Measurements from ENCODE around the gene ITGB5.

ITGB5 gene

GRCh38 chr3:124887177-124887931 lies at the start of gene ITGB5:
Gene ITGB5 (minus strand): TSS chr3:124887365. CDS start chr3:124887000, 365 bp downstream.
- H3K4me1 ChIP-seq (ENCODE audit: control insufficient read depth, insufficient read depth, low read length, unreplicated experiment) = peaks cover 28% of the 10 kb centered on the region
- H3K36me3 ChIP-seq (ENCODE audit: insufficient read depth, low read length) = no peaks in the 10 kb centered on the region
- peaks cover 38% of the 10 kb centered on the region for H3K79me2 ChIP-seq (ENCODE audit: control insufficient read depth, insufficient read depth, low read length, unreplicated experiment)
- no peak within 1 kb of the TSS for H2AFZ ChIP-seq (ENCODE audit: low read length, unreplicated experiment)
- H3K27me3 ChIP-seq (ENCODE audit: insufficient read depth, low read length) = no peaks in the 10 kb centered on the region
- peak within 1 kb of the TSS; percentile 84 for H3K4me3 ChIP-seq (ENCODE audit: low read depth, low read length)
- peak within 1 kb of the TSS; percentile 64 for H3K27ac ChIP-seq (ENCODE audit: low read depth, low read length)

GRCh38 chr3:124935794-124936542 lies 48.8 kb upstream of the ITGB5 start:
- H3K36me3 ChIP-seq (ENCODE audit: insufficient read depth, low read length) = no peaks in the 10 kb centered on the region
- H3K27me3 ChIP-seq (ENCODE audit: insufficient read depth, low read length) = no peaks in the 10 kb centered on the region
- no peak overlapping the region for H2AFZ ChIP-seq (ENCODE audit: low read length, unreplicated experiment)
- no peaks in the 10 kb centered on the region for H3K4me1 ChIP-seq (ENCODE audit: control insufficient read depth, insufficient read depth, low read length, unreplicated experiment)
- no peaks in the 10 kb centered on the region for H3K79me2 ChIP-seq (ENCODE audit: control insufficient read depth, insufficient read depth, low read length, unreplicated experiment)
- no peak overlapping the region for H3K27ac ChIP-seq (ENCODE audit: low read depth, low read length)
- H3K4me3 ChIP-seq (ENCODE audit: low read depth, low read length) = no peak overlapping the region

GRCh38 chr3:124935264-124935663 lies 48.1 kb upstream of the ITGB5 start:
- Histone ChIP-seq H3K4me3 (ENCODE audit: low read depth, low read length) (no peak overlapping the region), H3K79me2 (ENCODE audit: control insufficient read depth, insufficient read depth, low read length, unreplicated experiment) (no peaks in the 10 kb centered on the region), H2AFZ (ENCODE audit: low read length, unreplicated experiment) (no peak overlapping the region), H3K27ac (ENCODE audit: low read depth, low read length) (no peak overlapping the region), H3K36me3 (ENCODE audit: insufficient read depth, low read length) (no peaks in the 10 kb centered on the region), H3K27me3 (ENCODE audit: insufficient read depth, low read length) (no peaks in the 10 kb centered on the region), H3K4me1 (ENCODE audit: control insufficient read depth, insufficient read depth, low read length, unreplicated experiment) (no peaks in the 10 kb centered on the region)

- Histone ChIP-seq H3K27ac (ENCODE audit: low read depth, low read length) (no peak within 1 kb of the TSS), H3K4me3 (ENCODE audit: low read depth, low read length) (no peak within 1 kb of the TSS), H3K27me3 (ENCODE audit: insufficient read depth, low read length) (no peaks in the 10 kb centered on the region), H3K4me1 (ENCODE audit: control insufficient read depth, insufficient read depth, low read length, unreplicated experiment) (no peaks in the 10 kb centered on the region), H3K79me2 (ENCODE audit: control insufficient read depth, insufficient read depth, low read length, unreplicated experiment) (no peaks in the 10 kb centered on the region), H2AFZ (ENCODE audit: low read length, unreplicated experiment) (no peak within 1 kb of the TSS), H3K36me3 (ENCODE audit: insufficient read depth, low read length) (no peaks in the 10 kb centered on the region)
Observed at GRCh38 chr3:124934577-124934976, 47.4 kb upstream of the ITGB5 start, which contains the start of gene MUC13. Gene MUC13 (minus strand): TSS chr3:124934751. CDS start chr3:124934712, 39 bp downstream.

- H3K4me1 ChIP-seq (ENCODE audit: control insufficient read depth, insufficient read depth, low read length, unreplicated experiment) = no peaks in the 10 kb centered on the region
- peak overlapping the region; percentile 67 for H2AFZ ChIP-seq (ENCODE audit: low read length, unreplicated experiment)
- no peaks in the 10 kb centered on the region for H3K79me2 ChIP-seq (ENCODE audit: control insufficient read depth, insufficient read depth, low read length, unreplicated experiment)
- no peak overlapping the region for H3K4me3 ChIP-seq (ENCODE audit: low read depth, low read length)
- no peaks in the 10 kb centered on the region for H3K27me3 ChIP-seq (ENCODE audit: insufficient read depth, low read length)
- no peaks in the 10 kb centered on the region for H3K36me3 ChIP-seq (ENCODE audit: insufficient read depth, low read length)
- no peak overlapping the region for H3K27ac ChIP-seq (ENCODE audit: low read depth, low read length)
Observed at GRCh38 chr3:124928333-124929202, 41.4 kb upstream of the ITGB5 start.

GRCh38 chr3:124927574-124928045 lies 40.4 kb upstream of the ITGB5 start:
- Histone ChIP-seq H3K79me2 (ENCODE audit: control insufficient read depth, insufficient read depth, low read length, unreplicated experiment) (no peaks in the 10 kb centered on the region), H3K4me1 (ENCODE audit: control insufficient read depth, insufficient read depth, low read length, unreplicated experiment) (no peaks in the 10 kb centered on the region), H2AFZ (ENCODE audit: low read length, unreplicated experiment) (no peak overlapping the region), H3K4me3 (ENCODE audit: low read depth, low read length) (no peak overlapping the region), H3K27ac (ENCODE audit: low read depth, low read length) (no peak overlapping the region), H3K27me3 (ENCODE audit: insufficient read depth, low read length) (no peaks in the 10 kb centered on the region), H3K36me3 (ENCODE audit: insufficient read depth, low read length) (no peaks in the 10 kb centered on the region)

GRCh38 chr3:124926426-124927101 lies 39.4 kb upstream of the ITGB5 start:
- Histone ChIP-seq H2AFZ (ENCODE audit: low read length, unreplicated experiment) (no peak overlapping the region), H3K36me3 (ENCODE audit: insufficient read depth, low read length) (no peaks in the 10 kb centered on the region), H3K4me3 (ENCODE audit: low read depth, low read length) (no peak overlapping the region), H3K27ac (ENCODE audit: low read depth, low read length) (no peak overlapping the region), H3K4me1 (ENCODE audit: control insufficient read depth, insufficient read depth, low read length, unreplicated experiment) (no peaks in the 10 kb centered on the region), H3K79me2 (ENCODE audit: control insufficient read depth, insufficient read depth, low read length, unreplicated experiment) (no peaks in the 10 kb centered on the region), H3K27me3 (ENCODE audit: insufficient read depth, low read length) (no peaks in the 10 kb centered on the region)

- H3K27ac ChIP-seq (ENCODE audit: low read depth, low read length) = no peak overlapping the region
- no peaks in the 10 kb centered on the region for H3K79me2 ChIP-seq (ENCODE audit: control insufficient read depth, insufficient read depth, low read length, unreplicated experiment)
- no peak overlapping the region for H2AFZ ChIP-seq (ENCODE audit: low read length, unreplicated experiment)
- H3K36me3 ChIP-seq (ENCODE audit: insufficient read depth, low read length) = no peaks in the 10 kb centered on the region
- no peaks in the 10 kb centered on the region for H3K4me1 ChIP-seq (ENCODE audit: control insufficient read depth, insufficient read depth, low read length, unreplicated experiment)
- no peak overlapping the region for H3K4me3 ChIP-seq (ENCODE audit: low read depth, low read length)
- H3K27me3 ChIP-seq (ENCODE audit: insufficient read depth, low read length) = no peaks in the 10 kb centered on the region
Observed at GRCh38 chr3:124924741-124925140, 37.6 kb upstream of the ITGB5 start.

GRCh38 chr3:124923833-124924232 lies 36.7 kb upstream of the ITGB5 start:
- H3K79me2 ChIP-seq (ENCODE audit: control insufficient read depth, insufficient read depth, low read length, unreplicated experiment) = no peaks in the 10 kb centered on the region
- H3K27me3 ChIP-seq (ENCODE audit: insufficient read depth, low read length) = no peaks in the 10 kb centered on the region
- H2AFZ ChIP-seq (ENCODE audit: low read length, unreplicated experiment) = no peak overlapping the region
- no peaks in the 10 kb centered on the region for H3K36me3 ChIP-seq (ENCODE audit: insufficient read depth, low read length)
- no peak overlapping the region for H3K4me3 ChIP-seq (ENCODE audit: low read depth, low read length)
- H3K4me1 ChIP-seq (ENCODE audit: control insufficient read depth, insufficient read depth, low read length, unreplicated experiment) = no peaks in the 10 kb centered on the region
- no peak overlapping the region for H3K27ac ChIP-seq (ENCODE audit: low read depth, low read length)

- Histone ChIP-seq H3K27me3 (ENCODE audit: insufficient read depth, low read length) (peaks cover 10% of the 10 kb centered on the region; the same call in 1 of the 2 replicates), H3K27ac (ENCODE audit: low read depth, low read length) (no peak overlapping the region), H3K79me2 (ENCODE audit: control insufficient read depth, insufficient read depth, low read length, unreplicated experiment) (no peaks in the 10 kb centered on the region), H3K4me1 (ENCODE audit: control insufficient read depth, insufficient read depth, low read length, unreplicated experiment) (no peaks in the 10 kb centered on the region), H3K36me3 (ENCODE audit: insufficient read depth, low read length) (no peaks in the 10 kb centered on the region), H2AFZ (ENCODE audit: low read length, unreplicated experiment) (no peak overlapping the region), H3K4me3 (ENCODE audit: low read depth, low read length) (no peak overlapping the region)
Observed at GRCh38 chr3:124920718-124921117, 33.6 kb upstream of the ITGB5 start.
